Measurements from ENCODE around the gene GRHPR. TPM values are rescaled to one million over a fixed set of nuclear protein-coding genes. Genes with fewer than 3 reads are reported as not detected.

The GRHPR gene
- polyA plus RNA-seq, 1 donor from 2014 or later = 128 TPM

DNA sequence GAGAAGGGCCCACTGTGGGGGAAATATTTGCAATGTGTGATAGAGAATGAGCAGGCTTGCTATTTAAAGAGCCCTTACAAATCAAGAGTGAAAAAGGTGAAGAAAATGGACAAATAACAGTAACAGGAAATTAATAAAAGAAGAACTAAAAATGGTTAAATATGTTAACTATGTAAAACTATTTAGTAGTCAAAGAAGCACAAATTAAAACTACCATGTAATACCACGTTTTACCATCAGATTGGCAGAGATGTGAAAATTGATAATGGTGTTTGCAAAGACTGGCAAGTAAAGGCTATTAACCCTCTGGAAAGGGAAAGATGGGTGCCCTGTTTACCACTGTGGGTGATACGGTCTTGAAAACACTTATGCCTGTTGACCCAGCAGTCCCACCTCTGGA is 23.2 kb upstream of the GRHPR start:
- H4K20me1 ChIP-seq (ENCODE audit: insufficient read depth) = no peaks in the 10 kb centered on the region
- TF ChIP-seq EZH2 (IDR thresholded peaks at IDR 0.05; ENCODE audit: borderline replicate concordance, insufficient read depth, low read length, poor library complexity, severe bottlenecking) (no peak), TAF1 (IDR thresholded peaks at IDR 0.05; ENCODE audit: low read depth) (no peak), MXI1 (conservative IDR thresholded peaks at IDR 0.05; ENCODE audit: poor library complexity, severe bottlenecking) (no peak), POLR2AphosphoS5 (IDR thresholded peaks at IDR 0.05) (no peak), EP300 (conservative IDR thresholded peaks at IDR 0.05; ENCODE audit: poor library complexity, severe bottlenecking) (no peak), RAD21 (conservative IDR thresholded peaks at IDR 0.05) (no peak), SMC3 (conservative IDR thresholded peaks at IDR 0.05; ENCODE audit: poor library complexity) (no peak)
- TF ChIP-seq, protein P1, sequence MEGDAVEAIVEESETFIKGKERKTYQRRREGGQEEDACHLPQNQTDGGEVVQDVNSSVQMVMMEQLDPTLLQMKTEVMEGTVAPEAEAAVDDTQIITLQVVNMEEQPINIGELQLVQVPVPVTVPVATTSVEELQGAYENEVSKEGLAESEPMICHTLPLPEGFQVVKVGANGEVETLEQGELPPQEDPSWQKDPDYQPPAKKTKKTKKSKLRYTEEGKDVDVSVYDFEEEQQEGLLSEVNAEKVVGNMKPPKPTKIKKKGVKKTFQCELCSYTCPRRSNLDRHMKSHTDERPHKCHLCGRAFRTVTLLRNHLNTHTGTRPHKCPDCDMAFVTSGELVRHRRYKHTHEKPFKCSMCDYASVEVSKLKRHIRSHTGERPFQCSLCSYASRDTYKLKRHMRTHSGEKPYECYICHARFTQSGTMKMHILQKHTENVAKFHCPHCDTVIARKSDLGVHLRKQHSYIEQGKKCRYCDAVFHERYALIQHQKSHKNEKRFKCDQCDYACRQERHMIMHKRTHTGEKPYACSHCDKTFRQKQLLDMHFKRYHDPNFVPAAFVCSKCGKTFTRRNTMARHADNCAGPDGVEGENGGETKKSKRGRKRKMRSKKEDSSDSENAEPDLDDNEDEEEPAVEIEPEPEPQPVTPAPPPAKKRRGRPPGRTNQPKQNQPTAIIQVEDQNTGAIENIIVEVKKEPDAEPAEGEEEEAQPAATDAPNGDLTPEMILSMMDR (IDR thresholded peaks at IDR 0.05; ENCODE audit: poor library complexity, severe bottlenecking) = no peak
- TF ChIP-seq, protein P2, sequence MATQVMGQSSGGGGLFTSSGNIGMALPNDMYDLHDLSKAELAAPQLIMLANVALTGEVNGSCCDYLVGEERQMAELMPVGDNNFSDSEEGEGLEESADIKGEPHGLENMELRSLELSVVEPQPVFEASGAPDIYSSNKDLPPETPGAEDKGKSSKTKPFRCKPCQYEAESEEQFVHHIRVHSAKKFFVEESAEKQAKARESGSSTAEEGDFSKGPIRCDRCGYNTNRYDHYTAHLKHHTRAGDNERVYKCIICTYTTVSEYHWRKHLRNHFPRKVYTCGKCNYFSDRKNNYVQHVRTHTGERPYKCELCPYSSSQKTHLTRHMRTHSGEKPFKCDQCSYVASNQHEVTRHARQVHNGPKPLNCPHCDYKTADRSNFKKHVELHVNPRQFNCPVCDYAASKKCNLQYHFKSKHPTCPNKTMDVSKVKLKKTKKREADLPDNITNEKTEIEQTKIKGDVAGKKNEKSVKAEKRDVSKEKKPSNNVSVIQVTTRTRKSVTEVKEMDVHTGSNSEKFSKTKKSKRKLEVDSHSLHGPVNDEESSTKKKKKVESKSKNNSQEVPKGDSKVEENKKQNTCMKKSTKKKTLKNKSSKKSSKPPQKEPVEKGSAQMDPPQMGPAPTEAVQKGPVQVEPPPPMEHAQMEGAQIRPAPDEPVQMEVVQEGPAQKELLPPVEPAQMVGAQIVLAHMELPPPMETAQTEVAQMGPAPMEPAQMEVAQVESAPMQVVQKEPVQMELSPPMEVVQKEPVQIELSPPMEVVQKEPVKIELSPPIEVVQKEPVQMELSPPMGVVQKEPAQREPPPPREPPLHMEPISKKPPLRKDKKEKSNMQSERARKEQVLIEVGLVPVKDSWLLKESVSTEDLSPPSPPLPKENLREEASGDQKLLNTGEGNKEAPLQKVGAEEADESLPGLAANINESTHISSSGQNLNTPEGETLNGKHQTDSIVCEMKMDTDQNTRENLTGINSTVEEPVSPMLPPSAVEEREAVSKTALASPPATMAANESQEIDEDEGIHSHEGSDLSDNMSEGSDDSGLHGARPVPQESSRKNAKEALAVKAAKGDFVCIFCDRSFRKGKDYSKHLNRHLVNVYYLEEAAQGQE (IDR thresholded peaks at IDR 0.05; ENCODE audit: borderline replicate concordance) = no peak

DNA sequence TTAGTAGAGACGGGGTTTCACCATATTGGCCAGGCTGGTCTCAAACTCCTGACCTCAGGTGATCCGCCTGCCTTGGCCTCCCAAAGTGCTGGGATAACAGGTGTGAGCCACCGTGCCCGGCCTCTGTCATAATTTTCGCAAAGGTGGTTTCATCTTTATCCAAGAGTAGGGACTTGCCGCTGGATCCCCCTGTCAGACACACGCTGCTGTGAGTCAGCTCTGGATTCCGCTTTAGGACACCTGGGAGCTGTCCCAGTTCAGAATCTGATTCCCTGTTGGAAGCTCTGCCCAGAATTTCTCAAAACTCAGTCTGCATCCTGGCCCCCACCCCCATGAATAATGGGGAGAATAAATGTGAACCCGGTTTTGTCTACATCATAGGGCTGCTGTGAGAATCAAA is 17.9 kb upstream of the GRHPR start:
- TF ChIP-seq, protein P2 (IDR thresholded peaks at IDR 0.05; ENCODE audit: borderline replicate concordance) = no peak
- no peaks in the 10 kb centered on the region for H3F3A ChIP-seq (ENCODE audit: insufficient read depth, low read length, poor library complexity, severe bottlenecking)
- no peaks in the 10 kb centered on the region for H3K79me2 ChIP-seq (replicated peaks; ENCODE audit: insufficient read depth, low read length)
- no peaks in the 10 kb centered on the region for H3K9me2 ChIP-seq (ENCODE audit: insufficient read depth, low read length)
- no peak overlapping the region for H2AFZ ChIP-seq (ENCODE audit: low read depth, low read length)
- H3K4me3 ChIP-seq (ENCODE audit: low read length) = no peak overlapping the region
- H4K20me1 ChIP-seq (ENCODE audit: insufficient read depth) = no peaks in the 10 kb centered on the region
- no peak overlapping the region for H3K9ac ChIP-seq (ENCODE audit: low read length)
- H3K9me3 ChIP-seq (ENCODE audit: low read length) = no peaks in the 10 kb centered on the region
- no peak overlapping the region for H3K4me2 ChIP-seq (ENCODE audit: low read length)
- no peaks in the 10 kb centered on the region for H3K36me3 ChIP-seq (ENCODE audit: insufficient read depth, low read length)
- no peak overlapping the region for H3K27ac ChIP-seq (ENCODE audit: low read length)
- no peaks in the 10 kb centered on the region for H3K27me3 ChIP-seq (ENCODE audit: insufficient read depth, low read depth, low read length)

More for the DNA sequence above, 23.2 kb upstream of the GRHPR start:
- Histone ChIP-seq H3K9ac (ENCODE audit: low read length) (no peak overlapping the region), H3F3A (ENCODE audit: insufficient read depth, low read length, poor library complexity, severe bottlenecking) (no peaks in the 10 kb centered on the region), H3K4me3 (ENCODE audit: low read length) (no peak overlapping the region), H3K36me3 (ENCODE audit: insufficient read depth, low read length) (no peaks in the 10 kb centered on the region), H3K9me3 (ENCODE audit: low read length) (no peaks in the 10 kb centered on the region), H3K79me2 (replicated peaks; ENCODE audit: insufficient read depth, low read length) (no peaks in the 10 kb centered on the region), H3K27ac (ENCODE audit: low read length) (no peak overlapping the region), H3K27me3 (ENCODE audit: insufficient read depth, low read depth, low read length) (no peaks in the 10 kb centered on the region), H3K4me2 (ENCODE audit: low read length) (no peak overlapping the region), H2AFZ (ENCODE audit: low read depth, low read length) (no peak overlapping the region), H3K9me2 (ENCODE audit: insufficient read depth, low read length) (no peaks in the 10 kb centered on the region)
